DND-41 (cell line): ENCODE results near the gene HCN3.
"Not testable (repeated sequence)": the region's sequence is repeated elsewhere in the genome, so short reads cannot be mapped to it uniquely, and the experiment has no call there.

Source experiments
- ATAC-seq: fragments of 200-7000 bp; cut with Tn5 transposase; 3 replicates; pipeline ENCODE4 v1.9.1; 2021; ENCODE audit warnings: low read depth; ENCODE audit not compliant: insufficient read depth
- DNase-seq: peaks from one replicate; pipeline ENCODE4 v3.0.0-alpha.2; 2020
- H2AFZ ChIP-seq: 2 replicates; pipeline ENCODE4 v1.6.0; 2012; ENCODE audit warnings: low read depth, low read length
- H3K27ac ChIP-seq: 2 replicates; pipeline ENCODE4 v1.5.1; 2012; ENCODE audit warnings: low read length, inconsistent platforms
- H3K27me3 ChIP-seq: fragments of 200-600 bp; sonication (generic); 2 replicates; pipeline ENCODE4 v1.6.0; 2012; ENCODE audit warnings: low read length, mild to moderate bottlenecking, inconsistent platforms; ENCODE audit not compliant: insufficient read depth, poor library complexity
- H3K36me3 ChIP-seq: 2 replicates; pipeline ENCODE4 v1.5.1; 2012; ENCODE audit warnings: low read length, inconsistent platforms; ENCODE audit not compliant: insufficient read depth
- H3K4me1 ChIP-seq: 2 replicates; pipeline ENCODE4 v1.5.1; 2012; ENCODE audit warnings: mild to moderate bottlenecking, low read length; ENCODE audit not compliant: insufficient read depth
- H3K4me2 ChIP-seq: 2 replicates; pipeline ENCODE4 v1.6.0; 2012; ENCODE audit warnings: mild to moderate bottlenecking, moderate library complexity, low read length, inconsistent platforms; ENCODE audit not compliant: insufficient read depth
- H3K4me3 ChIP-seq, 2 experiments: fragments of 200-600 bp in 1 of 2; shearing (Covaris generic) in 1 of 2; 2 replicates each; pipeline ENCODE4 v1.5.1; 2012 to 2016; ENCODE audit warnings: inconsistent platforms in 2 of 2, low read length in 2 of 2, mild to moderate bottlenecking in 2 of 2, low read depth in 1 of 2, moderate library complexity in 1 of 2
- H3K79me2 ChIP-seq: 2 replicates; pipeline ENCODE4 v1.6.0; 2012; ENCODE audit warnings: low read length, inconsistent platforms; ENCODE audit not compliant: insufficient read depth
- H3K9ac ChIP-seq: 2 replicates; pipeline ENCODE4 v1.6.0; 2012; ENCODE audit warnings: low read depth, mild to moderate bottlenecking, inconsistent platforms, low read length, moderate library complexity
- H3K9me3 ChIP-seq: 2 replicates; pipeline ENCODE4 v1.5.1; 2012; ENCODE audit warnings: low read length, moderate library complexity, mild to moderate bottlenecking, inconsistent platforms; ENCODE audit not compliant: insufficient read depth, severe bottlenecking
- H4K20me1 ChIP-seq: 2 replicates; pipeline ENCODE4 v1.6.0; 2012; ENCODE audit warnings: low read length; ENCODE audit not compliant: insufficient read depth
- EZH2 ChIP-seq: IDR thresholded peaks from 3 replicates; pipeline ENCODE4 v1.6.1; 2012; ENCODE audit warnings: borderline replicate concordance, low read depth, mild to moderate bottlenecking, moderate library complexity, low read length, inconsistent platforms; ENCODE audit not compliant: severe bottlenecking
- TF ChIP-seq, protein P1 (sequence below): IDR thresholded peaks from 2 replicates; pipeline ENCODE4 v1.5.1; 2012; ENCODE audit warnings: borderline replicate concordance, low read length, moderate library complexity, mild to moderate bottlenecking; ENCODE audit not compliant: poor library complexity, severe bottlenecking; ENCODE audit errors: extremely low read depth

Gene HCN3

DNA sequence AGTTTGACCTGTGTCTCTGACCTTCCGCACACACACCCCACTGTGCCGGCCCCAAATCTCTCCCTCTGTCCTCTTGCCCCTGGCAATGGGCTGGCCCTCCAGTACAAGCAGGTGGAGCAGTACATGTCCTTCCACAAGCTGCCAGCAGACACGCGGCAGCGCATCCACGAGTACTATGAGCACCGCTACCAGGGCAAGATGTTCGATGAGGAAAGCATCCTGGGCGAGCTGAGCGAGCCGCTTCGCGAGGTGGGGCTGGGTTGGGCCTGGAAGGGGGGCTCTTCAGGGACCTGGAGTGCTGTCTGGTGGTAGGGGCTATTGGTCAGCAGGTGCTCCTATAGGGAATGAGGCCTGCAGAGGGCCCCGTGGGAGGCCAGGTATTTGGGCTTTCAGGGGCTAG, 7.8 kb downstream of the HCN3 start:
- H3K36me3 ChIP-seq = peaks cover 7% of the 10 kb centered on the region
- peaks cover 2% of the 10 kb centered on the region; the same call in 1 of the 2 replicates for H4K20me1 ChIP-seq
- no peaks in the 10 kb centered on the region for H3K4me1 ChIP-seq
- H3K27me3 ChIP-seq = no peaks in the 10 kb centered on the region
- TF ChIP-seq EZH2 = no peak
- TF ChIP-seq, protein P1, sequence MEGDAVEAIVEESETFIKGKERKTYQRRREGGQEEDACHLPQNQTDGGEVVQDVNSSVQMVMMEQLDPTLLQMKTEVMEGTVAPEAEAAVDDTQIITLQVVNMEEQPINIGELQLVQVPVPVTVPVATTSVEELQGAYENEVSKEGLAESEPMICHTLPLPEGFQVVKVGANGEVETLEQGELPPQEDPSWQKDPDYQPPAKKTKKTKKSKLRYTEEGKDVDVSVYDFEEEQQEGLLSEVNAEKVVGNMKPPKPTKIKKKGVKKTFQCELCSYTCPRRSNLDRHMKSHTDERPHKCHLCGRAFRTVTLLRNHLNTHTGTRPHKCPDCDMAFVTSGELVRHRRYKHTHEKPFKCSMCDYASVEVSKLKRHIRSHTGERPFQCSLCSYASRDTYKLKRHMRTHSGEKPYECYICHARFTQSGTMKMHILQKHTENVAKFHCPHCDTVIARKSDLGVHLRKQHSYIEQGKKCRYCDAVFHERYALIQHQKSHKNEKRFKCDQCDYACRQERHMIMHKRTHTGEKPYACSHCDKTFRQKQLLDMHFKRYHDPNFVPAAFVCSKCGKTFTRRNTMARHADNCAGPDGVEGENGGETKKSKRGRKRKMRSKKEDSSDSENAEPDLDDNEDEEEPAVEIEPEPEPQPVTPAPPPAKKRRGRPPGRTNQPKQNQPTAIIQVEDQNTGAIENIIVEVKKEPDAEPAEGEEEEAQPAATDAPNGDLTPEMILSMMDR = no peak
- H3K9ac ChIP-seq = no peak overlapping the region
- H3K9me3 ChIP-seq = no peaks in the 10 kb centered on the region
- H3K4me2 ChIP-seq = no peak overlapping the region
- DNase-seq (no peak), ATAC-seq (no peak)
- H3K27ac ChIP-seq = no peak overlapping the region
- no peak overlapping the region for H3K4me3 ChIP-seq
- no peaks in the 10 kb centered on the region for H3K79me2 ChIP-seq
- H2AFZ ChIP-seq = no peak overlapping the region

DNA sequence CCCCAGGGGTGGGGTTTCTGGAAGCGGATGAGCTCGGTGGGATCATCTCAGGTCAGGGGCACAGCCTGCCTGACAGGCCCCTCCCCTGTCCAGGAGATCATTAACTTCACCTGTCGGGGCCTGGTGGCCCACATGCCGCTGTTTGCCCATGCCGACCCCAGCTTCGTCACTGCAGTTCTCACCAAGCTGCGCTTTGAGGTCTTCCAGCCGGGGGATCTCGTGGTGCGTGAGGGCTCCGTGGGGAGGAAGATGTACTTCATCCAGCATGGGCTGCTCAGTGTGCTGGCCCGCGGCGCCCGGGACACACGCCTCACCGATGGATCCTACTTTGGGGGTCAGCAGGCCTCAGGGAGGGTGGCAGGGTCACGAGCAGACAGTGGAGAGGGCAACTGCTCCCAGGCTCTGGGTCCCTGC, 8.4 kb downstream of the HCN3 start:
- Histone ChIP-seq H3K79me2 (no peaks in the 10 kb centered on the region), H3K27ac (no peak overlapping the region), H3K9me3 (no peaks in the 10 kb centered on the region), H4K20me1 (peaks cover 2% of the 10 kb centered on the region; the same call in 1 of the 2 replicates), H3K4me2 (no peak overlapping the region), H3K36me3 (peaks cover 7% of the 10 kb centered on the region), H2AFZ (no peak overlapping the region), H3K9ac (no peak overlapping the region), H3K4me1 (no peaks in the 10 kb centered on the region), H3K27me3 (no peaks in the 10 kb centered on the region), H3K4me3 (no peak overlapping the region)
- DNase-seq (no peak), ATAC-seq (no peak)
- TF ChIP-seq EZH2 = no peak
- TF ChIP-seq, protein P1 = no peak

DNA sequence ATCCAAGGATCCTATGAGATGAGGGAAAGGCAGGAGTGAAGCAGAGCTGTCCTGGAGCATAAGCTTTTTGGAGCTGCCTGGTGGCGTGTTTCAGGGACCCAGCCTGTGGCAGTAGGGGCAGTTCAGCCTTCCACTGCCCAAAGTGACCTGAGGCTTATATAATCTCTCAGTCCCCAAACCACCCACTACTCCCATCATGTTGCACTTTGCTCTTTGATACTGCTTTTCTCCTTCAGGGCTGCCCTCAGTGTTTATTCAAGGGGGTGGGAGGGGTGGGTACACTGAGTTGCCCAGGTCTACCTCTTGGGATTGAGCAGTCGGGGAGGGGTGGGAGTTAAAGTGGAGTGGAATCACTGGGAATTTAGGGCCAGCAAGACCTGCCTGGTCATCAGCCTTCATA, 9.3 kb downstream of the HCN3 start:
- Histone ChIP-seq H3K27ac (no peak overlapping the region), H3K4me2 (no peak overlapping the region), H3K36me3 (peaks cover 7% of the 10 kb centered on the region), H3K27me3 (no peaks in the 10 kb centered on the region), H3K9ac (no peak overlapping the region), H2AFZ (no peak overlapping the region), H4K20me1 (peaks cover 2% of the 10 kb centered on the region; the same call in 1 of the 2 replicates), H3K79me2 (no peaks in the 10 kb centered on the region), H3K9me3 (no peaks in the 10 kb centered on the region), H3K4me3 (no peak overlapping the region), H3K4me1 (no peaks in the 10 kb centered on the region)
- no peak for TF ChIP-seq EZH2
- TF ChIP-seq, protein P1 = no peak
- no peak for DNase-seq
- ATAC-seq = no peak

DNA sequence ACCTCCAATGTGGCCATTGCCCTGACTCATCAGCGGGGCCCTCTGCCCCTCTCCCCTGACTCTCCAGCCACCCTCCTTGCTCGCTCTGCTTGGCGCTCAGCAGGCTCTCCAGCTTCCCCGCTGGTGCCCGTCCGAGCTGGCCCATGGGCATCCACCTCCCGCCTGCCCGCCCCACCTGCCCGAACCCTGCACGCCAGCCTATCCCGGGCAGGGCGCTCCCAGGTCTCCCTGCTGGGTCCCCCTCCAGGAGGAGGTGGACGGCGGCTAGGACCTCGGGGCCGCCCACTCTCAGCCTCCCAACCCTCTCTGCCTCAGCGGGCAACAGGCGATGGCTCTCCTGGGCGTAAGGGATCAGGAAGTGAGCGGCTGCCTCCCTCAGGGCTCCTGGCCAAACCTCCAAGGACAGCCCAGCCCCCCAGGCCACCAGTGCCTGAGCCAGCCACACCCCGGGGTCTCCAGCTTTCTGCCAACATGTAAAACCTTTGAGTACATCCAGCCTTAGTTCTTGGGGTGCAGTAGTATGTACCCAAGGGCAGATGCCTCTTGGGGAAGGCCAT, 10.8 kb downstream of the HCN3 start:
- Histone ChIP-seq H3K36me3 (peaks cover 4% of the 10 kb centered on the region), H3K9me3 (no peaks in the 10 kb centered on the region), H3K79me2 (no peaks in the 10 kb centered on the region), H3K4me3 (no peak overlapping the region), H3K4me1 (no peaks in the 10 kb centered on the region), H3K9ac (no peak overlapping the region), H2AFZ (no peak overlapping the region), H4K20me1 (peaks cover 2% of the 10 kb centered on the region; the same call in 1 of the 2 replicates), H3K4me2 (no peak overlapping the region), H3K27me3 (no peaks in the 10 kb centered on the region), H3K27ac (no peak overlapping the region)
- TF ChIP-seq, protein P1 = no peak
- TF ChIP-seq EZH2 = no peak
- no peak for DNase-seq
- no peak for ATAC-seq

DNA sequence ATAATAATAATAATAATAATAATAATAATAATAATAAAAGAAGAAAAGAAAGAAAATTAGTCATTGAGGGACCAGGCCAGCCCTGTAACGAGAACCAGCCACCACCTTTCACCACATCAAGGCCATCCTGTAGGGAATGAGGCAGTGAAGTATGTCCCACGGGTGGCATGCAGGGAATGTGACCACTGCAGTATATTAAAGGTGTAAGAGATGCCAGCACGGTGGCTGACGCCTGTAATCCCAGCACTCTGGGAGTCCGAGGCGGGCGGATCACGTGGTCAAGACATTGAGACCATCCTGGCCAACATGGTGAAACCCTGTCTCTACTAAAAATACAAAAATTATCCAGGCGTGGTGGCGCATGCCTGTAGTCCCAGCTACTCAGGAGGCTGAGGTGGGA, 13.7 kb downstream of the HCN3 start:
- not testable (repeated sequence) for H3K27me3 ChIP-seq, H3K4me2 ChIP-seq, H4K20me1 ChIP-seq, H3K4me1 ChIP-seq, H3K9ac ChIP-seq, ATAC-seq, H3K79me2 ChIP-seq, H2AFZ ChIP-seq, H3K36me3 ChIP-seq, H3K27ac ChIP-seq, DNase-seq, H3K4me3 ChIP-seq, H3K9me3 ChIP-seq
